DOHH2 (cell line): ENCODE measurements around the gene CCDC160.

ENCODE experiments used
- EZH2phosphoT487 ChIP-seq: fragments of 200-600 bp; sonication (generic); IDR thresholded peaks from 2 replicates; pipeline ENCODE4 v1.6.1; 2017; ENCODE audit warnings: borderline replicate concordance, mild to moderate bottlenecking, antibody characterized with exemption, low read length, moderate library complexity, mixed read lengths
- TF ChIP-seq, protein P1 (sequence below): fragments of 200-600 bp; sonication (generic); IDR thresholded peaks from one replicate; pipeline ENCODE4 v1.5.1; 2014; ENCODE audit warnings: antibody characterized with exemption, mild to moderate bottlenecking, low read depth, low read length; ENCODE audit not compliant: poor library complexity, severe bottlenecking

DNA sequence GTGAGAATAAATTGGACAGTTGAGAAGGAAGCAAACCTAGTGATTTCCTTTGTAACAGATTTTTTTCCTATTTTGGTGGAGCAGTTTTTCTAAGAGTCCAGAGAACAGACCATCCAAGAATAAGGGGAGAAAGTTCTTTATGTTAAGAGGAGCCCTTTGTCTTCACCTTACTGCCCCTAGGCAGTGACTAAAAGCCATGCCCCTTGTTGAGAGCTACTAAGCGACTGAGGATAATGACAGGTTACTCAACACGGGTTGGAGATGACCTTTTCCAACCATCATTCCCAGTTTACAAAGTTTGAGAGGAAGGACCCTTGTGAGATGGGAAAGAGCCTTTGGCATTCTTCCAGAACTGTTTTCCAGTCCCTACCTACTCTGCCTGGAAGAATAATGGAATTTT lies 3.2 kb downstream of the CCDC160 start:
- TF ChIP-seq, protein P1, sequence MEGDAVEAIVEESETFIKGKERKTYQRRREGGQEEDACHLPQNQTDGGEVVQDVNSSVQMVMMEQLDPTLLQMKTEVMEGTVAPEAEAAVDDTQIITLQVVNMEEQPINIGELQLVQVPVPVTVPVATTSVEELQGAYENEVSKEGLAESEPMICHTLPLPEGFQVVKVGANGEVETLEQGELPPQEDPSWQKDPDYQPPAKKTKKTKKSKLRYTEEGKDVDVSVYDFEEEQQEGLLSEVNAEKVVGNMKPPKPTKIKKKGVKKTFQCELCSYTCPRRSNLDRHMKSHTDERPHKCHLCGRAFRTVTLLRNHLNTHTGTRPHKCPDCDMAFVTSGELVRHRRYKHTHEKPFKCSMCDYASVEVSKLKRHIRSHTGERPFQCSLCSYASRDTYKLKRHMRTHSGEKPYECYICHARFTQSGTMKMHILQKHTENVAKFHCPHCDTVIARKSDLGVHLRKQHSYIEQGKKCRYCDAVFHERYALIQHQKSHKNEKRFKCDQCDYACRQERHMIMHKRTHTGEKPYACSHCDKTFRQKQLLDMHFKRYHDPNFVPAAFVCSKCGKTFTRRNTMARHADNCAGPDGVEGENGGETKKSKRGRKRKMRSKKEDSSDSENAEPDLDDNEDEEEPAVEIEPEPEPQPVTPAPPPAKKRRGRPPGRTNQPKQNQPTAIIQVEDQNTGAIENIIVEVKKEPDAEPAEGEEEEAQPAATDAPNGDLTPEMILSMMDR = no peak
- no peak for TF ChIP-seq EZH2phosphoT487
